GM10266 (cell line): ENCODE data around the gene DPP7.

Experiments
- DNase-seq: peaks from one replicate; pipeline ENCODE4 v3.0.0; 2012; ENCODE audit errors: extremely low spot score
- TF ChIP-seq, protein P1 (sequence below): IDR thresholded peaks from 2 replicates; pipeline ENCODE4 v1.5.1; 2012; ENCODE audit warnings: mild to moderate bottlenecking, low read depth; ENCODE audit not compliant: control insufficient read depth, insufficient read depth; ENCODE audit errors: missing control alignments

DPP7 gene

DNA sequence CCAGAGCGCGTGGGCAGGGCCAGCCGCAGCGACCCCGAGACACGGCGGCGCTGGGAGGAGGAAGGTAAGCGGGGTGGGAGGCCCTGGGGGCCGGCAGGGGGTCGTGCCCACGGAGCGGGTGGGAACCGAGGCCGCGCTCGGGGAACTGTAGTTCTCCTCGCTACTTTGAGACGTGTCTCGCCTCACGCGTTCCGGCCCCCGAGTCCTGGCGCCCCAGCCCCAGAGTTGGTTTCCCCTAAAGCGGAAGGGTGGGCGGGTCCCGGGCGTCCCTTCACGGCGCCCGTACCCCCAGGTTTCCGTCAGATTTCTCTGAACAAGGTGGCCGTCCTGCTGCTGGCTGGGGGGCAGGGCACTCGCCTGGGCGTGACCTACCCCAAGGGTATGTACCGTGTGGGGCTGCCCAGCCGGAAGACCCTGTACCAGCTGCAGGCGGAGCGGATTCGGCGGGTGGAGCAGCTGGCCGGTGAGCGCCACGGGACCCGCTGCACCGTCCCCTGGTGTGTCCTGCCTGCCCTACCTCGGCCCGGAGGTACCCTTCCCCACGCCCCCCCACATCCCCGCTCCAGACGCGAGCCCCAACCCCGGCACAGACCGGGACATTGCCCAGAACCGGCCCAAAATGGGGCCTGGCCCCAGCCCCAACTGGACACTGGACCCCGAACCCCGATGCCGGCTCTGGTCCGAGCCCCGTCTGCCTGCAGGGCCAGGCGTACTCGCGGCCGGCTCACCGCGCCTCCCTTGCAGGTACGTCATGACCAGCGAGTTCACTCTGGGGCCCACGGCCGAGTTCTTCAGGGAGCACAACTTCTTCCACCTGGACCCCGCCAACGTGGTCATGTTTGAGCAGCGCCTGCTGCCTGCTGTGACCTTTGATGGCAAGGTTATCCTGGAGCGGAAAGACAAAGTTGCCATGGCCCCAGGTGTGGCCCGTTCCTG is 36.5 kb downstream of the DPP7 start:
- DNase-seq, result peak; percentile 72
- TF ChIP-seq, protein P1, sequence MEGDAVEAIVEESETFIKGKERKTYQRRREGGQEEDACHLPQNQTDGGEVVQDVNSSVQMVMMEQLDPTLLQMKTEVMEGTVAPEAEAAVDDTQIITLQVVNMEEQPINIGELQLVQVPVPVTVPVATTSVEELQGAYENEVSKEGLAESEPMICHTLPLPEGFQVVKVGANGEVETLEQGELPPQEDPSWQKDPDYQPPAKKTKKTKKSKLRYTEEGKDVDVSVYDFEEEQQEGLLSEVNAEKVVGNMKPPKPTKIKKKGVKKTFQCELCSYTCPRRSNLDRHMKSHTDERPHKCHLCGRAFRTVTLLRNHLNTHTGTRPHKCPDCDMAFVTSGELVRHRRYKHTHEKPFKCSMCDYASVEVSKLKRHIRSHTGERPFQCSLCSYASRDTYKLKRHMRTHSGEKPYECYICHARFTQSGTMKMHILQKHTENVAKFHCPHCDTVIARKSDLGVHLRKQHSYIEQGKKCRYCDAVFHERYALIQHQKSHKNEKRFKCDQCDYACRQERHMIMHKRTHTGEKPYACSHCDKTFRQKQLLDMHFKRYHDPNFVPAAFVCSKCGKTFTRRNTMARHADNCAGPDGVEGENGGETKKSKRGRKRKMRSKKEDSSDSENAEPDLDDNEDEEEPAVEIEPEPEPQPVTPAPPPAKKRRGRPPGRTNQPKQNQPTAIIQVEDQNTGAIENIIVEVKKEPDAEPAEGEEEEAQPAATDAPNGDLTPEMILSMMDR, result no peak

DNA sequence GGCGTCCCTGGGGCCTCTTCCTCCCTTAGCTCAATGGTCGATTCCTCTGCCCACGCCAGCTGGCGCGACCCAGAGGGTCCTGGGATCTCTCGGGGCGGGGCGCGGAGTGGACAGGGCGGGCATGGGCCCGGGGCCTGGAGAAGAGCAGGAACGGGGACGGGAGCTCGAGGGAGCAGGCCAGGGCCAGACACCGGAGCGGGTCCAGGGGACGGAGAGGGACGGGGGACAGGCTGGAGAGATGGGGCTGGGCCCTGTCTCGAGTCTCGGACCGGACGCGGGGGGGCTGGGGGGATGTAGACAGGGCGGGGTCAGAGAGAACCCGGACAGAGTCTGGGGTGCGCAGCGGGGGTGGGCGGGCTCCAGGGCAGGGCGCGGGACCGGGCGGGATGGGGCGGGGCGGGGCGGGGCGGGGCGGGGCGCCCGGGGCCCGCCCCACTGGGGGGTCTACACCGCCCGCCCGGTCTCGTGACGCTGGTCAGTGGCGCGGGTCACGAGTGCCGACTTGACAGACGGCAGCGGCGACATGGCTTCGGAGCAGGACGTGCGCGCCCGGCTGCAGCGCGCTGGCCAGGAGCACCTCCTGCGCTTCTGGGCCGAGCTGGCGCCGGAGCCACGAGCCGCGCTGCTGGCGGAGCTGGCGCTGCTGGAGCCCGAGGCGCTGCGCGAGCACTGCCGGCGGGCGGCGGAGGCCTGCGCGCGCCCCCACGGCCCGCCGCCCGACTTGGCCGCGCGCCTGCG is 37.4 kb downstream of the DPP7 start, which contains the start of gene UAP1L1:
UAP1L1 (plus strand) TSS at position 508 of the 738 bp plus-strand sequence; CDS start at position 524, 16 bp downstream.
- peak; percentile 93 for DNase-seq
- TF ChIP-seq, protein P1, result no peak

DNA sequence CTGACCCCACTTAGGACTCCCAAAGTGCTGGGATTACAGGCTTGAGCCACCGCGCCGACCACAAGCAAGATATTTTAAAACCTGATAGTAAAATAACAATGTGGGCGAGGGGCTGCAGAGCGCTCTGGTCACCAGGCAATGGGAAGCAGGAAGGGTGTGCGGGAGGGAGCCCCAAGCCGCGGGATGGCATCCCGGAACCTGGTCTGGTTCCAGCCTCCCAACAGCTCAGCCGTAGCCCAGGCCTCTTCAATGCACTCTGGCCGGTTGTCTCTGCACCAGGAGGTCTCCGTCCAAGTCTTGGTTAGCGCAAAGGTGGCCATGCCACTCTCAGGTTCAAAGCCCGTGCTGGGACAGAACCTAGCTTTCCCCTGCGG is 37.9 kb downstream of the DPP7 start:
- DNase-seq, result no peak
- TF ChIP-seq, protein P1, result no peak

DNA sequence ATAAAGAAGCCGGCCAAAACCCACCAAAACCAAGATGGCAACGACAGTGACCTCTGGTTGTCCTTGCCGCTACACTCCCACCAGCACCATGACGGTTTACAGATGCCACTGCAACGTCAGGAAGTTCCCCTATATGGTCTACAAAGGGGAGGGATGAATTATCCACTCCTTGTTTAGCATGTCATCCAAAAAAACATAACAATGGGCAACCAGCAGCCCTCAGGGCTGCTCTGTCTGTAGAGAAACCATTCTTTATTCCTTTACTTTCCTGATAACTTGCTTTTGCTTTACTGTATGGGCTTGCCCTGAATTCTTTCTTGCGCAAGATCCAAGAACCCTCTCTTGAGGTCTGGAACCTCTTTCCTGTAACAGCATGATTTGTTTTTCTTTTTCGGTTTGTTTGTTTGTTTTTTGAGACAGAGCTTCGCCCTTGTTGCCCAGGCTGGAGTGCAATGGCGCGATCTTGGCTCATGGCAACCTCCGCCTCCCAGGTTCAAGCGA is 39.2 kb downstream of the DPP7 start:
- no peak for DNase-seq
- TF ChIP-seq, protein P1, result no peak

DNA sequence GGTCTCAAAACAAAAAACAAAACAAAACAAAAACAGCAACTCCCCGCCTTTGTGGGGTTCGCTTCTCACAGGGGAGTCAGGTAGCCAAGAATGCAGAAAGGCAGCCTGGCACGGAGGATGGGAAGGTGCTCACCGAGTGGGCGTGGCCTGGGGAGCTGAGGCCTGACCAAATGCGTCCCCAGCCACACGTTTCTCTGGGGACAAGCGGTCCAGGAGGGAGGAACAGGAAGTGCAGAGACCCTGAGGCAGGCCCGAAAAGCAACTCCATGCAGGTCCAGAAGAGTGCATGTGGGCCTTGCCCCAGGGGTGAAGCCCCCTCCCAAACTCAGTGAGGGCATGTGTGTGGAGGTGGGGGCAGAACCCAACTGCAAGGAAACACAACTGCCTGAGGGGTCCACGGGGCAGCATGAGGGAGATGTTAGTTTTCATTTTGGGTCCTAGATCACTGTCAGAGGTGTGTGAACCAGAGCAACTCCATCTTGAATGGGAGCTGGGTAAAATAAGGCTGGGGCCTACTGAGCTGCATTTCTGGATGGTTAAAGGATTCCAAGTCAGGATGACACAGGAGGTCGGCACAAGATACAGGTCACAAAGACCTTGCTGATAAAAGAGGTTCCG is 39.8 kb downstream of the DPP7 start:
- TF ChIP-seq, protein P1, result no peak
- no peak for DNase-seq

DNA sequence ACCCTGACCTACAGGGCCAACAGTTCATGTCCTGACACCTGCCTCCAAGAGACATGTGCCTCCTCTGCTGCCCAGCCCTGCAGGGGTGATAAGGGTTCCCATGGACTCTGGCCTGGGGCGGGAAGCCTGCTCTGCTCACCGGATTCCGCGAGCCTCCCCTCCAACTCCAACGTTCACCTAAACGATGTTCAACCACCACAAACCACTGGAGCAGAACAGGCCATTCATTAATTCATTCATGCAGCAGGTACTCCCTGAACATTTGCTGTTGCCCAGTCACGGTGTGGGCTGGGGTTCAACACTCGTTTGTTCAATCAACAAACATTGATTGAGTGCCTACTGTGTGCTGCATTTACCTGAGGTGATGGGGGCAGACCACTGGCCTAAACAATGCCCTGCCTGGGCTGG is 40.5 kb downstream of the DPP7 start:
- TF ChIP-seq, protein P1, result no peak
- no peak for DNase-seq
